Spleen (tissue), 11 donors: ENCODE results near the gene INSYN1. TPM values are rescaled to one million over a fixed set of nuclear protein-coding genes. Genes with fewer than 3 reads are reported as not detected.
"Not testable (repeated sequence)": the region's sequence is repeated elsewhere in the genome, so short reads cannot be mapped to it uniquely, and the experiment has no call there.

Source experiments
- DNase-seq: peaks from one replicate; pipeline ENCODE4 v3.0.0-alpha.2; 2020
- H3K27ac ChIP-seq, 8 donors: fragments of 200-600 bp; sonication (generic) in 7 of 8; 1 replicate in 4 of 8; 2 replicates in 4 of 8; pipeline versions ENCODE4 v1.5.0 to v1.8.0; 2016 to 2021; ENCODE audit warnings: inconsistent platforms in 4 of 8, mild to moderate bottlenecking in 4 of 8, moderate library complexity in 1 of 8
- H3K27me3 ChIP-seq, 7 donors: fragments of 200-600 bp; sonication (generic) in 6 of 7; replicated peaks in 1 of 7; 1 replicate in 4 of 7; 2 replicates in 3 of 7; pipeline versions ENCODE4 v1.5.0 to v1.8.0; 2016 to 2021; ENCODE audit warnings: inconsistent platforms in 3 of 7, mild to moderate bottlenecking in 1 of 7
- H3K36me3 ChIP-seq, 6 donors: fragments of 200-600 bp; sonication (generic) in 5 of 6; 1 replicate in 4 of 6; 2 replicates in 2 of 6; pipeline versions ENCODE4 v1.5.0 to v1.8.0; 2016 to 2021; ENCODE audit warnings: inconsistent platforms in 2 of 6
- H3K4me1 ChIP-seq, 6 donors: fragments of 200-600 bp; sonication (generic) in 5 of 6; 1 replicate in 3 of 6; 2 replicates in 3 of 6; pipeline versions ENCODE4 v1.5.0 to v1.8.0; 2016 to 2021; ENCODE audit warnings: inconsistent platforms in 3 of 6
- H3K4me3 ChIP-seq, 8 donors: fragments of 200-600 bp; sonication (generic) in 7 of 8; 1 replicate in 4 of 8; 2 replicates in 4 of 8; pipeline versions ENCODE4 v1.5.0 to v1.8.0; 2016 to 2021; ENCODE audit warnings: inconsistent platforms in 4 of 8, mild to moderate bottlenecking in 4 of 8, moderate library complexity in 2 of 8
- H3K9me3 ChIP-seq, 8 donors: fragments of 200-600 bp; sonication (generic) in 7 of 8; 1 replicate in 4 of 8; 2 replicates in 4 of 8; pipeline versions ENCODE4 v1.5.0 to v1.8.0; 2016 to 2021; ENCODE audit warnings: inconsistent platforms in 4 of 8
- POLR2A ChIP-seq, 3 donors: fragments of 450-650 bp; IDR thresholded peaks; one replicate each; pipeline ENCODE4 v1.5.1; 2017; ENCODE audit warnings: antibody characterized with exemption in 3 of 3, mild to moderate bottlenecking in 1 of 3
- POLR2AphosphoS5 ChIP-seq, 3 donors: sonication (generic); formaldehyde crosslinking; IDR thresholded peaks; one replicate each; pipeline ENCODE4 v1.5.1; 2017; ENCODE audit warnings: antibody characterized with exemption in 3 of 3
- WGBS, 5 donors: extraction: QIAGEN DNeasy Blood & Tissue Kit in 3 of 5; methylation state at CpG; one replicate each; pipeline versions ENCODE4 v1.1.5 to v1.1.7; 2013 to 2018; 5-methylcytosine and 5-hydroxymethylcytosine counted together
- intact Hi-C: fragments of 100-400 bp; cut with DNase I; formaldehyde crosslinking; loops from one replicate; pipeline ENCODE4 v1.15.0; 2023; ENCODE audit warnings: low total_unique reads
- polyA plus RNA-seq, 3 donors: library from polyadenylated mRNA; stranded (reverse); fragments of 200-250 nt; gene quantifications; one replicate each; pipeline ENCODE4 v1.2.1, GENCODE V29; 2013
- total RNA-seq, 7 donors: library from RNA; depleted of rRNA in 3 of 7; stranded (reverse); fragments of >200 nt in 3 of 7; fragmentation: NEBNext Ultra II Directional in 4 of 7; extraction: Animal tissue kit (Norgen Biotek cat#: 25700) in 4 of 7; gene quantifications; one replicate each; pipeline versions ENCODE4 v1.1.0 to v1.2.1, GENCODE V29; 2016 to 2021
- TF ChIP-seq, protein P1 (sequence below), 11 experiments: fragments of 200-600 bp in 7 of 11; fragments of 450-650 bp in 4 of 11; sonication (generic) in 4 of 11; IDR thresholded peaks in 8 of 11; conservative IDR thresholded peaks in 3 of 11; 1 replicate in 7 of 11; 2 replicates in 4 of 11; pipeline versions ENCODE4 v1.4.0 to v1.8.0; 2016 to 2021; ENCODE audit warnings: antibody characterized with exemption in 11 of 11, inconsistent platforms in 4 of 11, mild to moderate bottlenecking in 1 of 11
- donor health status: healthy with polysubstance abuse.
- donor health status: DM: no; HTN: no; CAD: no; lungs with moderate emphysema.
- donor health status: DM: no; HTN: no; CAD: no.
- donor health status: Bipolar disorder and iron deficiency.
- donor health status: healthy.
- donor health status: DM: no; HTN: no; CAD: no.
- donor health status: DM: yes; HTN: yes; CAD: no.

INSYN1 gene
- total and polyA plus RNA-seq, 10 donors: 0.11 to 2.8 (median 0.74) TPM; not detected in 1

DNA sequence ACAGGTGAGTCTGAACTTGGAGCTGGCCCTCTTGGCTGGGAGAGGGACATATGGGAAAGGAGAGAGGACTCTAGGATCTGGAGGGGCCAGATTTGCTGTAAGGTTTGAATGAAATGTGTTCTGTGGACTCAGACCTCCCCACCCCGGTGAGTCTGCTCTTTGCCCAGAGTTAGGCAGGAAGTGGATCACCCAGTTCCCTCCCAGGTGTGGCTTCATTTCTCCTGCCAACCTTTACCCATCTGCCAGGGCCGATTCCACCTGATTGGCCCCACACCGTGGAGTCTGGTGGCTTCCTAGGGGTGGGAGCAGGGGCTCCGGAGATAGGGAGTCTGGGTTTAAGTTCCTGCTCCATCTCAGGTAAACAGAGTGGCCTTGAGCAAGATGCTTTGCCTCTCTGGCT, 43.5 kb downstream of the INSYN1 start:
- peaks cover 0 to 90% (median 10%) of the 10 kb centered on the region in 6 donors for H3K36me3 ChIP-seq
- intact Hi-C loops: no loop called here

DNA sequence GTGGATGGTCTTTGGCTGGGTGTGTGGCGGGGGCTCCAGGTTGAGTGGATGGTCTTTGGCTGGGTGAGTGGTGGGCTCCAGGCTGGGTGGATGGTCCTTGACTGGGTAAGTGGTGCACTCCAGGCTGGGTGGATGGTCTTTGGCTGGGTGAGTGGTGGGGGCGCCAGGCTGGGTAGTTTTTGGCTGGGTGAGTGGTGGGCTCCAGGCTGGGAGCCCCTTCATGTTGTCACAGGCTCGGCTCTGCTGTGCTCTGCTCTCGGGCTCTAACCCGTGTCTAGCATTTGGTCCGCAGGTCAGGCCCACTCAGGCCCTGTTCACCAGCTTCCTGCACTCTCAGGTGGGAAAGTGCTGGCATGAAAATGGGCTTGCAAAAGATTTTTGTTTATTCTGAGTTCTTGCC, 43.9 kb downstream of the INSYN1 start:
- intact Hi-C loops: no loop called here
- no peak overlapping the region for H3K4me3 ChIP-seq
- H3K27ac ChIP-seq: no peak overlapping the region
- no peak for DNase-seq
- peaks cover 0 to 90% (median 9%) of the 10 kb centered on the region in 6 donors for H3K36me3 ChIP-seq
- WGBS, 5 donors: 70 to 97% (median 94%) methylated on average over 5 to 6 of the region's 6 CpGs
- TF ChIP-seq POLR2AphosphoS5 (IDR thresholded peaks at IDR 0.05) (no peak), POLR2A (IDR thresholded peaks at IDR 0.05) (no peak)
- TF ChIP-seq, protein P1, sequence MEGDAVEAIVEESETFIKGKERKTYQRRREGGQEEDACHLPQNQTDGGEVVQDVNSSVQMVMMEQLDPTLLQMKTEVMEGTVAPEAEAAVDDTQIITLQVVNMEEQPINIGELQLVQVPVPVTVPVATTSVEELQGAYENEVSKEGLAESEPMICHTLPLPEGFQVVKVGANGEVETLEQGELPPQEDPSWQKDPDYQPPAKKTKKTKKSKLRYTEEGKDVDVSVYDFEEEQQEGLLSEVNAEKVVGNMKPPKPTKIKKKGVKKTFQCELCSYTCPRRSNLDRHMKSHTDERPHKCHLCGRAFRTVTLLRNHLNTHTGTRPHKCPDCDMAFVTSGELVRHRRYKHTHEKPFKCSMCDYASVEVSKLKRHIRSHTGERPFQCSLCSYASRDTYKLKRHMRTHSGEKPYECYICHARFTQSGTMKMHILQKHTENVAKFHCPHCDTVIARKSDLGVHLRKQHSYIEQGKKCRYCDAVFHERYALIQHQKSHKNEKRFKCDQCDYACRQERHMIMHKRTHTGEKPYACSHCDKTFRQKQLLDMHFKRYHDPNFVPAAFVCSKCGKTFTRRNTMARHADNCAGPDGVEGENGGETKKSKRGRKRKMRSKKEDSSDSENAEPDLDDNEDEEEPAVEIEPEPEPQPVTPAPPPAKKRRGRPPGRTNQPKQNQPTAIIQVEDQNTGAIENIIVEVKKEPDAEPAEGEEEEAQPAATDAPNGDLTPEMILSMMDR (IDR thresholded peaks at IDR 0.05 in 8 of 11, conservative IDR thresholded peaks at IDR 0.05 in 3 of 11): no peak
- no peaks in the 10 kb centered on the region for H3K9me3 ChIP-seq
- peaks cover 0 to 16% (median 4%) of the 10 kb centered on the region in 6 donors for H3K4me1 ChIP-seq
- H3K27me3 ChIP-seq: peaks cover 0 to 13% (median 0%) of the 10 kb centered on the region in 7 donors

More for the DNA sequence above, 43.5 kb downstream of the INSYN1 start:
- no peak for DNase-seq
- Histone ChIP-seq H3K4me3 (no peak overlapping the region), H3K9me3 (no peaks in the 10 kb centered on the region), H3K4me1 (peaks cover 0 to 14% (median 4%) of the 10 kb centered on the region in 6 donors), H3K27me3 (peaks cover 0 to 9% (median 0%) of the 10 kb centered on the region in 7 donors), H3K27ac (no peak overlapping the region)
- 78 to 87% (median 81%) methylated on average over 3 to 4 of the region's 4 CpGs for WGBS, 5 donors
- TF ChIP-seq POLR2AphosphoS5 (IDR thresholded peaks at IDR 0.05): no peak
- TF ChIP-seq, protein P1 (IDR thresholded peaks at IDR 0.05 in 8 of 11, conservative IDR thresholded peaks at IDR 0.05 in 3 of 11): no peak
- no peak for TF ChIP-seq POLR2A (IDR thresholded peaks at IDR 0.05)

DNA sequence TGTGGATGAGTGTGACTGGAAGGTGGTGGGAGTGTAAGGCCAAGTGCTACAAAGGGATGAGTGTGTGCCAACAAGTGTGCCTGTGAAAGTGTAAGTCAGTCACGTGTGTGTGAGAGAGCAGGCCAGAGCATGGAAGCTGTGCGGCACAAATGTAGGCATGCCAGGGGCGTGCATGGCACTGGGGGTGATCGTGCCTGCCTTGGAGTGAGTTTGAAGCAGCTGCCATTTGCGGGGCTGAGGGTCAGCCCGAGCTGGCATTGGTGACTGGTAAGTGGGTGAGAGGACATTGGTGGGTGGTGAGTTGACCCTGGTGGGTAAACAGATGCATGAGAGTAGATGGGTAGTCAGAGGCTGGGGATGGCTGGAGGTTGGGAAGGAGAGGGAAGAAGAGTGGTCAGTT, 44.5 kb downstream of the INSYN1 start:
- H3K9me3 ChIP-seq: no peaks in the 10 kb centered on the region
- H3K4me3 ChIP-seq: no peak overlapping the region
- intact Hi-C loops: no loop called here
- 88 to 93% (median 92%) methylated on average over 6 of the region's 6 CpGs for WGBS, 5 donors
- H3K4me1 ChIP-seq: peaks cover 0 to 16% (median 4%) of the 10 kb centered on the region in 6 donors
- peaks cover 0 to 90% (median 6%) of the 10 kb centered on the region in 6 donors for H3K36me3 ChIP-seq
- peaks cover 0 to 14% (median 0%) of the 10 kb centered on the region in 7 donors for H3K27me3 ChIP-seq
- DNase-seq: no peak
- TF ChIP-seq, protein P1 (IDR thresholded peaks at IDR 0.05 in 8 of 11, conservative IDR thresholded peaks at IDR 0.05 in 3 of 11): no peak
- TF ChIP-seq POLR2AphosphoS5 (IDR thresholded peaks at IDR 0.05) (no peak), POLR2A (IDR thresholded peaks at IDR 0.05) (no peak)
- H3K27ac ChIP-seq: no peak overlapping the region

DNA sequence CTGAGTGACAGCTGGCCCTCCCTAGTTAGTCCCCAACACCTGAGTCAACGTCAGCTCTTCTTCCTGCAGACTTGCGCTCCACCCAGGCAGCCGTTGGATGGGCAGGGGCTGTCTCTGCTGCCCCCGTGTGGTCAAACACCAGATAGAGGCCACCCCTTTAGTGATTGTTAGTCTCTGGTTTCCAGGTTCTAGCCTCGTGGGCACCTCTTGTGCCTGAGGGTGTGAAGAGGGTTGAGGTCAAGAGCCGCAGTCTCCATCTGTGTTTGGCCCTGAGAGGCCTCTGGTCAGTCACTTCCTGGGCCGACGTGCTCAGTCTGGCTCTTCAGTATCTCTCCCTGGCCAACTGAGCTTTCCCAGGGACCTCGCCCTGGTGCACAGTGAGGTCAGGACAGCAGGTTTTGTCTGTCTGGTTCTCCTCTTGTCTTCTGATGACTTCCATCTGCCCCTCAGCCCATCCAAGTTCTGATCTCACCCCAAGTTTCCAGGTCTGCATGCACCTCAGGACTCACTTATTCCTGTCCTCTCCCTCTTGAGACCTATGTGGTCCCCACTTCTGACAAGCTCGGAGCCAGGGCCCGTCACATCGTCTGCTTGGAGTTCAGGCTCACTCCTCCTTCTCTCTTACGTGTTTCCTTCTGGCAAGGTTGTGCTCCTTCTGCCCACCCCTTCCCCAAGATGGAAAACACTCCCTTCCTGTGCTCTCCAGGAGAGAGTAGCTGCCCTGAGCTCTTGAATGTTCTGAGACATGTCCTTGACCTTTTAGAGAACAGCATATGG, 48.1 kb downstream of the INSYN1 start:
- TF ChIP-seq POLR2A (IDR thresholded peaks at IDR 0.05): no peak
- TF ChIP-seq POLR2AphosphoS5 (IDR thresholded peaks at IDR 0.05): peak in 1 of 3 donors; percentile 13
- TF ChIP-seq, protein P1 (IDR thresholded peaks at IDR 0.05 in 8 of 11, conservative IDR thresholded peaks at IDR 0.05 in 3 of 11): peak; percentile 31 to 84 (median 68)
- peaks cover 0 to 15% (median 0%) of the 10 kb centered on the region in 7 donors for H3K27me3 ChIP-seq
- intact Hi-C loops: loop anchor here (5.0 kb wide), 2 partner anchors 68 to 153 kb away; no protein-coding TSS in a partner anchor
- peaks cover 0 to 74% (median 2%) of the 10 kb centered on the region in 6 donors for H3K36me3 ChIP-seq
- WGBS, 5 donors: 36 to 55% (median 41%) methylated on average over 10 to 13 of the region's 13 CpGs
- no peak overlapping the region for H3K27ac ChIP-seq
- H3K4me1 ChIP-seq: peaks cover 0 to 13% (median 2%) of the 10 kb centered on the region in 6 donors
- H3K4me3 ChIP-seq: no peak overlapping the region
- H3K9me3 ChIP-seq: no peaks in the 10 kb centered on the region
- peak; percentile 87 for DNase-seq

DNA sequence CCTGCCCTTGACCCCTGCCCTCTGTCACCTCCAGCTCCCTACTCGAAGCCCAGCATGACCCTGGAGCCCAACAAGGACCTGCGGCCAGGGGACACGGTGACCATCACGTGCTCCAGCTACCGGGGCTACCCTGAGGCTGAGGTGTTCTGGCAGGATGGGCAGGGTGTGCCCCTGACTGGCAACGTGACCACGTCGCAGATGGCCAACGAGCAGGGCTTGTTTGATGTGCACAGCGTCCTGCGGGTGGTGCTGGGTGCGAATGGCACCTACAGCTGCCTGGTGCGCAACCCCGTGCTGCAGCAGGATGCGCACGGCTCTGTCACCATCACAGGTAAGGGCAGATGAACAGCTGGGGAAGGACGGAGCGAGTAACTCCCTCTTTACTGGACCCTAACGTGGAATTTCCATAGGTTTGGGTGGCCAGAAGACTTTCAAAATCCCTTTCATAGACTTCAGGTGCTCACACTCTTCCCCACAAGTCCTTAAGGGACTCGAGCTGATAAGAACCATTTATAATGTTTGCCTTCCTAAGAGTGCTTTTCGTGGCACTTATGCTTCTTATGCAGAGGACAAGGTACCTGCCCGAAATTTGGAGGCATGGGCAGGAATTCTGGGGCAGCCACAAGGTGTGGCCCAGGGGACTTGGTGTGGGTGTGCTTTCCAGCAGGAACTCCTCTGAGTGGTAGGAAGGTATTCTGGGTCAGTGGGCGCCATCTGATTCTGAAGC, 48.8 kb downstream of the INSYN1 start:
- H3K36me3 ChIP-seq: peaks cover 0 to 67% (median 2%) of the 10 kb centered on the region in 6 donors
- not testable (repeated sequence) for DNase-seq, H3K27ac ChIP-seq, H3K4me3 ChIP-seq, H3K9me3 ChIP-seq
- intact Hi-C loops: loop anchor here (5.0 kb wide), 2 partner anchors 67 to 152 kb away; no protein-coding TSS in a partner anchor
- H3K27me3 ChIP-seq: peaks cover 0 to 22% (median 0%) of the 10 kb centered on the region in 7 donors
- H3K4me1 ChIP-seq: peaks cover 0 to 15% (median 4%) of the 10 kb centered on the region in 6 donors
- 78 to 87% (median 80%) methylated on average over 15 to 23 of the region's 23 CpGs for WGBS, 5 donors

DNA sequence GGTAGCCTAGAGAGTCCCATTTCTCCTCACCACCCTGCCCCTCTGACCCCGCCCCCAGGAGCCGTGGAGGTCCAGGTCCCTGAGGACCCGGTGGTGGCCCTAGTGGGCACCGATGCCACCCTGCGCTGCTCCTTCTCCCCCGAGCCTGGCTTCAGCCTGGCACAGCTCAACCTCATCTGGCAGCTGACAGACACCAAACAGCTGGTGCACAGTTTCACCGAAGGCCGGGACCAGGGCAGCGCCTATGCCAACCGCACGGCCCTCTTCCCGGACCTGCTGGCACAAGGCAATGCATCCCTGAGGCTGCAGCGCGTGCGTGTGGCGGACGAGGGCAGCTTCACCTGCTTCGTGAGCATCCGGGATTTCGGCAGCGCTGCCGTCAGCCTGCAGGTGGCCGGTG, 49.5 kb downstream of the INSYN1 start:
- peaks cover 0 to 59% (median 2%) of the 10 kb centered on the region in 6 donors for H3K36me3 ChIP-seq
- 87 to 93% (median 88%) methylated on average over 22 to 23 of the region's 23 CpGs for WGBS, 5 donors

More for the DNA sequence above, 49.5 kb downstream of the INSYN1 start:
- H3K4me3 ChIP-seq, DNase-seq, H3K9me3 ChIP-seq, H3K27ac ChIP-seq: not testable (repeated sequence)
- intact Hi-C loops: loop anchor here (5.0 kb wide), 2 partner anchors 66 to 151 kb away; no protein-coding TSS in a partner anchor
- H3K4me1 ChIP-seq: peaks cover 0 to 15% (median 4%) of the 10 kb centered on the region in 6 donors
- H3K27me3 ChIP-seq: peaks cover 0 to 27% (median 0%) of the 10 kb centered on the region in 7 donors
